SK-N-SH (cell line): ENCODE measurements around the gene LRRC3B.

Experiments
- CTCF ChIP-seq: fragments of 200-600 bp; sonication (generic); IDR thresholded peaks from 2 replicates; pipeline ENCODE4 v1.6.1; 2017; ENCODE audit warnings: antibody characterized with exemption, mild to moderate bottlenecking, moderate library complexity
- REST ChIP-seq: IDR thresholded peaks from 2 replicates; pipeline ENCODE4 v1.6.1; 2012; ENCODE audit warnings: mild to moderate bottlenecking, low read depth, low read length, moderate library complexity

DNA sequence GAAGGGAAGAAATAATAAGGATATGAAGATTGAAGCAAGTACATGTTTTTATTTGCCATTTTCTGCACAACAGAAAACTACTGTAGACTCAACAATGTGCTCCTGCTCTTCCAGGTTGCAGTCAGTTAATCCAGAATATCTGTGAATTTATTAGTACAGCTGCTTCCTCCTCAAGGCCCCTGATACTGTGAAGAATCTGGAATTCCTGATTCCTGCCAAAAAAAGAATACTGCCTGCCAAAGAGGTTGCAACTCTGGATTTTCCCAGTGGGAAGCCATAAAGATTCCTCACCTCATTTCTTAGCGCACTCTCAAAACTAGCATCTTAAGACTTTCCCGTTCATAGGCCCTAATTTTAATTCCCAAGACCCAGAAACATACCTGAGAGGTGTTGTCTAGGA is 33.6 kb upstream of the LRRC3B start:
- TF ChIP-seq REST (no peak), CTCF (no peak)
